ENCODE results near the gene CHMP4A. TPM values are rescaled to one million over a fixed set of nuclear protein-coding genes. Genes with fewer than 3 reads are reported as not detected.
A peak's percentile ranks its signal among the peaks of the same experiment; 100 is the strongest.

Gene CHMP4A
- total and polyA plus RNA-seq, 2 of the 13 experiments (the other 11 are each of a cell fraction or from before 2014, with no cell fraction given): 83.6 to 113 TPM

DNA sequence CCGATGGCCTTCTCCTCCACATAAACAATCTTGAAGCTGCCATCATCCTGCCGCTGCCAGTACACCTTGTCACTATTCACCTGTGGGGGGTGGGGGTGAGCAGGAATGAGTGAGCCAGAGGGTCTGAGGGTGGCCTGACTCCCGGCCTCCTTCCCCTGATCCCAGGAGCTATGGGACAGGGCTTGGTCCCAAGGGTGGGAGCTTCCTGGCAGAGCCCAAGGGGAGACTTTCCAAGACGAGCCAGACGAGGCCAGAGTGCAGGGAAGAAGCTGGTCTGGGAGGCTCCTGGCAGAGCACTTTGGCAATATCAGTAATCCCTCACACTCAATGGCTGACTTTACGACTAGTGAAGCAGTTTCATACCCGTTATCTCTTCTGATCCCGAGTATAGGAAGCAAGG, 42.1 kb upstream of the CHMP4A start (continued):
- TF ChIP-seq ZNF678 (CRISPR knock-in tag; IDR thresholded peaks at IDR 0.05) (0 out of 2 replicates have a peak, but pooled peaks have one; percentile 76), ZNF274 (CRISPR knock-in tag; IDR thresholded peaks at IDR 0.05) (0 out of 2 replicates have a peak, but pooled peaks have one; percentile 16)

DNA sequence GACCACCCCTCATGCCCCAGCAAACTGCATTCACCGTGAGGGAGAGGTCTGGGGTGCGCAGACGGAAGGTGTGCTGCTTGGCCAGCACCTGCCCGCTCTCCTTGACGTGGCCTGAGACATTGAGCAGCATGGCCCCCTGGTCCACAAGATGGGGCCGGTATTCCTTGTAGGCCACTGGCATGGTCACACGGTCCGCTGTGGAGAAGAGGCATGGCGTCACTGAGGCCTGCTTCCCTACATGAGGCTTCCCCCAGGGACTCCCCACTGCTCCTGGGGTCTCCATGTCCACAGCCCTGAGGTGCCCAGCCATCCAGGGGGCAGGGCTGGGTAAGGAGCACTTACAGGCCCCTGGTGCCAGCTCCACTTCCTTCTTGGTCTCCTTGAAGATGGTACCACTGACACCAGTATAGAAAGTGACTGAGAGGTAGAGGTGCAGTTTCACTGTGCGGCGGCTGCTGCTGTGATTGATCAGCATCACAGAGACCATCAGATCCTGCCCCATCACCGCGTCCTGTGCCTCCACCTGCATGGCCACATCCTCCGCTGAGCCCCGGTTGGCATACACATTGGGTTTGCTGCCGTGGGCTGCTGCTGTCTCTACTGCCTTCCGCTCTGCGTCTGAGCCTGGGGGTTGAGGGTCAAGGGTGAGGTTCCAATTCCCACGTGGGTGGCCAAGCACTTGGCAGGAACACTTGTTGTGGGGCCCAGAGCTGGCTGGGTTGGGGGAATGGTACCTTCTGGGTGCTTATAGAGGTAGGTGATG, 41.5 kb upstream of the CHMP4A start:
- DNase-seq (ENCODE audit: low spot score): no peak
- no peaks in the 10 kb centered on the region for H3K79me2 ChIP-seq (ENCODE audit: insufficient read depth, low read length)
- BruUV-seq (replicated peaks): no TSS peak
- no peak overlapping the region for H2AFZ ChIP-seq (ENCODE audit: low read length)
- whole genome bisulfite sequencing (ENCODE audit: low lambda C conversion rate): 96% methylated on average over 19 of the region's 19 CpGs
- no peak overlapping the region for H3K4me3 ChIP-seq (replicated peaks in 1 of 3; ENCODE audit: insufficient read depth in 1 of 3, low read depth in 2 of 3, low read length in 3 of 3)
- no peak for FAIRE-seq
- H3K4me1 ChIP-seq (ENCODE audit: insufficient read depth, low read length): peaks cover 39% of the 10 kb centered on the region
- H3K9ac ChIP-seq (ENCODE audit: insufficient read depth, low read depth, low read length): no peak overlapping the region
- H4K20me1 ChIP-seq (ENCODE audit: insufficient read depth, low read length): no peaks in the 10 kb centered on the region
- CTCF ChIA-PET (ENCODE audit: low intra/inter-chr PET ratio, low total read pairs): no interaction called here
- H3K9me3 ChIP-seq (ENCODE audit: low read length): no peaks in the 10 kb centered on the region
- in situ Hi-C loops (cut with HindIII; ENCODE audit: extremely low pct_ligation_motif_present, low pct_unique_long_range_greater_than_20kb) (no loop called here), intact Hi-C loops (cut with micrococcal nuclease; ENCODE audit: unreplicated experiment) (no loop called here)
- POLR2A ChIA-PET: interaction anchor here (1.7 to 13.2 kb wide), 3 partner anchors 12 to 59 kb away, joined by 4 to 254 read pairs (median 40); partner anchors contain the start of genes RABGGTA, TINF2 and TM9SF1
- no peak overlapping the region for H3K4me2 ChIP-seq (ENCODE audit: low read depth, low read length)
- no peaks in the 10 kb centered on the region for H3K27me3 ChIP-seq (ENCODE audit: control insufficient read depth in 1 of 2, insufficient read depth in 2 of 2, low read length in 2 of 2)
- H3K27ac ChIP-seq (ENCODE audit: extremely low read length, insufficient read depth, low read length): no peak overlapping the region
- ATAC-seq: no peak
- H3K36me3 ChIP-seq (replicated peaks in 1 of 2; ENCODE audit: control insufficient read depth in 1 of 2, insufficient read depth in 2 of 2, low read length in 2 of 2): peaks cover 0 to 1% of the 10 kb centered on the region in 2 experiments; a peak in 1 of 5 replicates
- TF ChIP-seq PLRG1 (conservative IDR thresholded peaks at IDR 0.05): no peak
- TF ChIP-seq HNF4A (CRISPR knock-in tag; IDR thresholded peaks at IDR 0.05): no peak
- TF ChIP-seq, protein P1, sequence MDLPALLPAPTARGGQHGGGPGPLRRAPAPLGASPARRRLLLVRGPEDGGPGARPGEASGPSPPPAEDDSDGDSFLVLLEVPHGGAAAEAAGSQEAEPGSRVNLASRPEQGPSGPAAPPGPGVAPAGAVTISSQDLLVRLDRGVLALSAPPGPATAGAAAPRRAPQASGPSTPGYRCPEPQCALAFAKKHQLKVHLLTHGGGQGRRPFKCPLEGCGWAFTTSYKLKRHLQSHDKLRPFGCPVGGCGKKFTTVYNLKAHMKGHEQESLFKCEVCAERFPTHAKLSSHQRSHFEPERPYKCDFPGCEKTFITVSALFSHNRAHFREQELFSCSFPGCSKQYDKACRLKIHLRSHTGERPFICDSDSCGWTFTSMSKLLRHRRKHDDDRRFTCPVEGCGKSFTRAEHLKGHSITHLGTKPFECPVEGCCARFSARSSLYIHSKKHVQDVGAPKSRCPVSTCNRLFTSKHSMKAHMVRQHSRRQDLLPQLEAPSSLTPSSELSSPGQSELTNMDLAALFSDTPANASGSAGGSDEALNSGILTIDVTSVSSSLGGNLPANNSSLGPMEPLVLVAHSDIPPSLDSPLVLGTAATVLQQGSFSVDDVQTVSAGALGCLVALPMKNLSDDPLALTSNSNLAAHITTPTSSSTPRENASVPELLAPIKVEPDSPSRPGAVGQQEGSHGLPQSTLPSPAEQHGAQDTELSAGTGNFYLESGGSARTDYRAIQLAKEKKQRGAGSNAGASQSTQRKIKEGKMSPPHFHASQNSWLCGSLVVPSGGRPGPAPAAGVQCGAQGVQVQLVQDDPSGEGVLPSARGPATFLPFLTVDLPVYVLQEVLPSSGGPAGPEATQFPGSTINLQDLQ (CRISPR knock-in tag; IDR thresholded peaks at IDR 0.05): no peak
- TF ChIP-seq, protein P2, sequence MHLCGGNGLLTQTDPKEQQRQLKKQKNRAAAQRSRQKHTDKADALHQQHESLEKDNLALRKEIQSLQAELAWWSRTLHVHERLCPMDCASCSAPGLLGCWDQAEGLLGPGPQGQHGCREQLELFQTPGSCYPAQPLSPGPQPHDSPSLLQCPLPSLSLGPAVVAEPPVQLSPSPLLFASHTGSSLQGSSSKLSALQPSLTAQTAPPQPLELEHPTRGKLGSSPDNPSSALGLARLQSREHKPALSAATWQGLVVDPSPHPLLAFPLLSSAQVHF (CRISPR knock-in tag; IDR thresholded peaks at IDR 0.05): 0 out of 2 replicates have a peak, but pooled peaks have one; percentile 42
- 0 out of 2 replicates have a peak, but pooled peaks have one; percentile 71 for TF ChIP-seq NFIB (CRISPR knock-in tag; IDR thresholded peaks at IDR 0.05; ENCODE audit: borderline replicate concordance)
- no peak for TF ChIP-seq ZNF451 (CRISPR knock-in tag; IDR thresholded peaks at IDR 0.05)
- TF ChIP-seq ZNF138 (CRISPR knock-in tag; IDR thresholded peaks at IDR 0.05; ENCODE audit: low read depth): no peak
- TF ChIP-seq ZNF691 (CRISPR knock-in tag; IDR thresholded peaks at IDR 0.05; ENCODE audit: borderline replicate concordance, low read depth): no peak
- TF ChIP-seq HMG20B (CRISPR knock-in tag; conservative IDR thresholded peaks at IDR 0.05): no peak
- no peak for TF ChIP-seq TFAP4 (IDR thresholded peaks at IDR 0.05; ENCODE audit: borderline replicate concordance, low read depth)
- no peak for TF ChIP-seq PPARG (CRISPR knock-in tag; conservative IDR thresholded peaks at IDR 0.05)
- TF ChIP-seq KLF9 (CRISPR knock-in tag; IDR thresholded peaks at IDR 0.05; ENCODE audit: low read depth): no peak
- no peak for TF ChIP-seq PBX2 (CRISPR knock-in tag; IDR thresholded peaks at IDR 0.05)
- 0 out of 2 replicates have a peak, but pooled peaks have one; percentile 4 for TF ChIP-seq POLR2G (IDR thresholded peaks at IDR 0.05; ENCODE audit: low read depth, low read length)

Data from HepG2 (cell line).